HFF-Myc (cell line): ENCODE measurements around the gene HGF.
"Not testable (repeated sequence)": the region's sequence is repeated elsewhere in the genome, so short reads cannot be mapped to it uniquely, and the experiment has no call there.

Experiments
- DNase-seq: peaks from one replicate; pipeline ENCODE4 v3.0.0-alpha.2; 2011; ENCODE audit warnings: low read depth; ENCODE audit errors: extremely low read depth
- H3K4me3 ChIP-seq: replicated peaks from 2 replicates; pipeline ENCODE4 v1.5.1; 2011; ENCODE audit warnings: low read depth, mild to moderate bottlenecking, control low read depth, low read length
- TF ChIP-seq, protein P1 (sequence below): IDR thresholded peaks from 2 replicates; pipeline ENCODE4 v1.5.1; 2012; ENCODE audit warnings: mild to moderate bottlenecking, low read depth, low read length, control low read depth; ENCODE audit errors: missing control alignments

Gene HGF

DNA sequence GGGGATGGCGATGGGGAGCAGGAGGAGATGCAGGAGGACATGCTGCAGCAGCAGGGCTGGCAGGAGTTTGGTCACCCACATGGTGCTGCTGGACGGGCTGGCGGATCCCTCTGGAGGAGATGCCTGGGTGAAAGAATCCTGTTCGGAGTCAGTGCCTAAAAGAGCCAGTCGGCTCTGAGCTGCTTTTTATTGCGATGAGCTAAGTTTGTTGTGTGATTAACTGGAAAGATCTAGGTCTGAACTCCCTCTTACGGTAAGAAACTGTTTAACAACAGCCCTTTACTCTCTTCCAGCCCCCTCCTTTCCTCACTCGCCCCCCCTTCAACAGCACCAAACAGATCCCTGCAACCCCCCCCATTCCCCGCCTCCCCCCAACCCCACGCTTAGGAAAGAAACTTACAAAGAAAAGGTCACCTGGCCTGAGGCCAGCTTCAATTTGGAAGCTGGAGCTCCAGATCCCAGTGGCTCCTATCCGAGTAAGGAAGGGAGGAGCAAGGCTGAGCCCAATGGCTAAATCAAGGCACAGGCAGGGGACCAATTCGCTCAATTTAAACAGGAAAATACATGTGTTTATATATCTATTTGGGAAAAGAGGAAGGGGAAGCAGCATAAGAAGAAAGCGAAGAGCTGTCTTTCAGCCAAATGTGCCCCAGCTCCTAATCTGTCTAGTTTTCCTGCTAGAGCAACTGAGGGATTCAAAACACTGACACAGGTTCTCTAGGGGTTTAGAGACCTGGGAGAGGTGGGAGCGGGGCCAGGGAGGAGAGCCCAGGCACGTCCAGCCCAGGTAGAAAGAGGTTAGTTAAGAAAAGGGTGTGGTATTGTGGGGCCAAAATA lies at the start of gene HGF:
TSS of gene HGF (minus strand) at position 157 of the 837 bp plus-strand sequence. CDS start at position 81, 76 bp downstream.
- TF ChIP-seq, protein P1, sequence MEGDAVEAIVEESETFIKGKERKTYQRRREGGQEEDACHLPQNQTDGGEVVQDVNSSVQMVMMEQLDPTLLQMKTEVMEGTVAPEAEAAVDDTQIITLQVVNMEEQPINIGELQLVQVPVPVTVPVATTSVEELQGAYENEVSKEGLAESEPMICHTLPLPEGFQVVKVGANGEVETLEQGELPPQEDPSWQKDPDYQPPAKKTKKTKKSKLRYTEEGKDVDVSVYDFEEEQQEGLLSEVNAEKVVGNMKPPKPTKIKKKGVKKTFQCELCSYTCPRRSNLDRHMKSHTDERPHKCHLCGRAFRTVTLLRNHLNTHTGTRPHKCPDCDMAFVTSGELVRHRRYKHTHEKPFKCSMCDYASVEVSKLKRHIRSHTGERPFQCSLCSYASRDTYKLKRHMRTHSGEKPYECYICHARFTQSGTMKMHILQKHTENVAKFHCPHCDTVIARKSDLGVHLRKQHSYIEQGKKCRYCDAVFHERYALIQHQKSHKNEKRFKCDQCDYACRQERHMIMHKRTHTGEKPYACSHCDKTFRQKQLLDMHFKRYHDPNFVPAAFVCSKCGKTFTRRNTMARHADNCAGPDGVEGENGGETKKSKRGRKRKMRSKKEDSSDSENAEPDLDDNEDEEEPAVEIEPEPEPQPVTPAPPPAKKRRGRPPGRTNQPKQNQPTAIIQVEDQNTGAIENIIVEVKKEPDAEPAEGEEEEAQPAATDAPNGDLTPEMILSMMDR = peak; percentile 10
- peak within 1 kb of the TSS; percentile 52 for H3K4me3 ChIP-seq
- peak; percentile 54 for DNase-seq

DNA sequence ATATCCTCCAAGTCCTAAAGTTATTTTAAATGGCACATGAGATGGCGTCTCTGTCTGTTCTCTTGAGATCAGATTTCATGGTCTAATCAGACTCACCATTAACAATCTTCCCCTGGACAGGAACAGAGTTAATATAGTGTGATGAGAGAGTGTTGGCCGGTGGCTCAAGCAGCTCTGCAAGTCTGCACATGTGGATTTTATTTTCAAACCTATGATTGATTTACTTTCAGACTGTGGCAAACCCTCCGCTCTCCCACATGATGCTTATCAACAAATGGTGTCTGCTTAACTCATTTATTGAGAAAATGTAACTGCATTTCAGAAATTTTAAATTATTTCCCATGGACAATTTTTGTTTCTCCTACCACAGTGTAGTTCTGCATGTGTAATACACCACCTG lies 46.5 kb upstream of the HGF start:
- TF ChIP-seq, protein P1 = no peak
- H3K4me3 ChIP-seq = no peak overlapping the region
- DNase-seq = no peak

DNA sequence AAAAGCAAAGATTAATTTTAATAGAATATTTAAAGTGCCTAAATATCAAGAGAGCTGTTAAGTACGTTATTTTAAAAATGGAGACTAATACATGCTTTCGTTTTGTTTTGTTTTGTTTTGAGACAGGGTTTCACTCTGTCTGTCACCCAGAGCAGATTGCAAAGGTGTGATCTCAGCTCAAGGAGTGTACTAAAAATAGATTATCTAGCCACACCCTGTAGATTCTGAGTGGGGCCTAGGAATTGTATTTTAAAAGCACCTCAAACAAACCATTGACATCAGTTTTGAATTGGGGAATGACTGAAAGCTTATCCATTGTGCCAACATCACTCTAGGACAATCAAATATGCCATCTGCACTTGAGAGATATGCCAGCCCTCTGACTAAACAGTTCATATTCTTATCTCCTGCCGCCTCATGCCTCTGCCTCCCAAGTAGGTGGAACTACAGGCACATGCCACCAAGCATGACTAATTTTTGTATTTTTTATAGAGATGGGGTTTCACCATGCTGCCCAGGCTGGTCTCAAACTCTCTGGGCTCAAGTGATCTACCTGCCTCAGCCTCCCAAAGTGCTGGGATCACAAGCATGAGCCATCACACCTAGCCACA lies 43.1 kb upstream of the HGF start:
- not testable (repeated sequence) for H3K4me3 ChIP-seq, DNase-seq

DNA sequence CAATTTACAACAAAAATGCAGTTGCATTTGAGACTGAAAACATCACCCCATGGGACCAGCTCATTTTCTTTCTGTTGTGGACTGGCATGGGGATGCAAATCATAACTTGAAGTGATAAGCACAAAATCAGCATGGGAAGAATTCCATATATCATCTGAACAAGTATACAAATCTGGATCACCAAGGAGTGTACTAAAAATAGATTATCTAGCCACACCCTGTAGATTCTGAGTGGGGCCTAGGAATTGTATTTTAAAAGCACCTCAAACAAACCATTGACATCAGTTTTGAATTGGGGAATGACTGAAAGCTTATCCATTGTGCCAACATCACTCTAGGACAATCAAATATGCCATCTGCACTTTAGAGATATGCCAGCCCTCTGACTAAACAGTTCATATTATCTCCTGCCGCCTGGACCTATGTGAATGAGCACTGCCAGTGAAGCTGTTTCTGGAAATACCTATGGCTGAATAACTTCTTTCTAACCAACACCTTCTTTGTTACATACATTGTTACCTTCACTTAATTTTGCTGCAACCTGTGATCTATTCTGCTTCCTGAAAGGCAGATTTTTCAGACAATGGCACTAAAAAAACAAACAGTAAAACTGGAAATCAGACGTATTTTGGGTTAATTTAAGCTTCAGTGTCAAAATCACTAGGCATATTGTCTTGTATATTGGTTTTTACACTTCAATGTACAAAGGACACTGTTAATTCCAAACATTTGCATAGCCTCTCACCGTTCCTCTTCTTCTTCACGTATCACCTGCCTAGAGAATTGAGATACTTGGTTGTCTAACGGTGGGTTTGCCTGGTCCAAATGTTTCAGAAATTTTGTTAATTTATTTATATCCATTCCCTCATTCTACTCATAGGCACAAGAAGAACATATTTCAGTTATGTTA lies 42.4 kb upstream of the HGF start:
- TF ChIP-seq, protein P1 = no peak
- H3K4me3 ChIP-seq = no peak overlapping the region

DNA sequence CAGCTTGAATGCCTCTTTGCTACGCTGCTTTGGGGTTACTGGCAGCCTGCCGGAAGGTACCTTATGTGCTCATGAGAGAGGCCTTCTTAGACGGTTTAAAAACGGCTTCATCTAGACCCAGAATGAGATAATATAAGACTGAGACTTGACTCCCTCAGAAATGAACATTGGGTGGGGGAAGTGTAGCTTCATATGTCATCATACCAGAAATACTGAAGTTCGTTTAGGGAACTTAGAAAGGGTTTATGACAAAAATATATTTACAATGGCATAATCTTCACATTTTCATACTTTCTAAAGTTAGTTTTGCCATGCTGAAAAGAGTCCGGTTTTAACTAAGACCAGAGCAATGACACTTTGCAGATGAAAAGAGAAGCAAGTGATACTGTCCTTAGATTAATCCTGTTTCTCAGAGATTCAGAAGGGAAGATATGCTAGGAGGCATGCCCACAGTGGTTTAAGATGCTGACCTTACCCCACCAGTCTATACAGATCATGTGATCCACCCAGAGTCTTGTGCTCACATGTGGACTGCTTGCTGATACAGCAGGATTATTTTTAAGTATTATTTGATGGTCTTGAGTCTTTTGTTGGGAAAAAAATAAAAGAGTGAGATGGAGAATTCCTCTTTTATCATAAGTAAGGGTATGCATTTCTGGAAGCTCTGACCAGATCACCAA lies 40.8 kb upstream of the HGF start:
- DNase-seq = no peak
- no peak overlapping the region for H3K4me3 ChIP-seq
- TF ChIP-seq, protein P1 = no peak

More for the DNA sequence above, 42.4 kb upstream of the HGF start:
- DNase-seq = no peak

DNA sequence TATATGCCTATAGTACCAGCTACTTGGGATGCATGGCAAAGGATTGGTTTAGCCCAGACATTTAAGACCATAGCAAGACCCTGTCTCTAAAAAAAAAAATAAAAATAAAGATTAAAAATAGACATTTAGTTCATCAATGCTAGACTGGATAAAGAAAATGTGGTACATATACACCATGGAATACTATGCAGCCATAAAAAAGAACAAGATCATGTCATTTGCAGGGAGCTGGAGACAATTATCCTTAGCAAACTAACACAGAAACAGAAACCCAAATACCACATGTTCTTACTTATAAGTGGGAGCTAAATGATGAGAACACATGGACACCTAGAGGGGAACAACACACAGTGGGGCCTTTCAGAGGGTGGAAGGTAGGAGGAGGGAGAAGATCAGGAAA lies 38.5 kb upstream of the HGF start:
- not testable (repeated sequence) for DNase-seq, H3K4me3 ChIP-seq

DNA sequence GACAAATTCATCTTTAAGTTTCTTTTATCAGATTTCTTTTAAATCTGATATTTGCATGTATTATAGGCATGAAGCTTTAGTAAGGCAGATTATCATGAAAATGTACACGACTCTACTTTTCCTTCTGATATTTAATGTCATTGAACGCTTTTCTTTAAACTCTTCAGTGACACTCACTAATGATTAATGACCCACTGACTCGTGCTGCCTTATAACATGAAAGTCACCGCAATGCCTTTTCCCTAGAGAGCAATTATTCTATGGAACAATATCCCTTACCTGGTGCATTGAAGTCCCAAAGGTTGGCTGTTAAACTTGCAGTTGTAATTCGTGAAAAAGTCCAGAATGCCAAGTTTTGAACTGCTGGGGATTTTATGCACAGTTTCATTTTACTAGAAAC lies 33.4 kb upstream of the HGF start:
- H3K4me3 ChIP-seq = no peak overlapping the region
- TF ChIP-seq, protein P1 = no peak

More for the DNA sequence above, 33.4 kb upstream of the HGF start:
- no peak for DNase-seq
